SK-N-SH (cell line): ENCODE results near the gene POP4. TPM values are rescaled to one million over a fixed set of nuclear protein-coding genes. Genes with fewer than 3 reads are reported as not detected.

Experiments
- CTCF ChIA-PET: fragments of 300-600, 350-600 bp; formaldehyde crosslinking; extraction: SDS; loops from one replicate; lab custom pipeline; 2021; lab: Yijun Ruan, JAX
- POLR2A ChIA-PET: fragments of 350-600 bp; sonication (Branson Sonifier 250); formaldehyde crosslinking; extraction: SDS; loops from one replicate; lab custom pipeline; 2020; ENCODE audit warnings: antibody characterized with exemption, inconsistent platforms; lab: Yijun Ruan, JAX
- DNase-seq: peaks from one replicate; pipeline ENCODE4 v3.0.0; 2012
- H2AFZ ChIP-seq: fragments of 200-600 bp; sonication (generic); 2 replicates; pipeline ENCODE4 v1.8.1; 2016; ENCODE audit warnings: antibody characterized with exemption, mild to moderate bottlenecking, low read depth
- H3F3A ChIP-seq: fragments of 200-600 bp; sonication (generic); replicated peaks from 2 replicates; pipeline ENCODE3; 2016; ENCODE audit warnings: antibody characterized with exemption, mild to moderate bottlenecking; ENCODE audit not compliant: insufficient read depth
- H3K27ac ChIP-seq, 2 experiments: fragments of 200-500 bp in 1 of 2; fragments of 200-600 bp in 1 of 2; sonication (Bioruptor generic) in 1 of 2; sonication (generic), shearing (Covaris generic) in 1 of 2; 2 replicates each; pipeline versions ENCODE4 v1.5.1 to v1.6.1; 2014 to 2016; ENCODE audit warnings: low read depth in 2 of 2, inconsistent platforms in 1 of 2, low read length in 1 of 2, mild to moderate bottlenecking in 1 of 2, mixed read lengths in 1 of 2
- H3K27me3 ChIP-seq: fragments of 200-600 bp; sonication (generic), shearing (Covaris generic); 2 replicates; pipeline ENCODE4 v1.6.1; 2016; ENCODE audit warnings: mixed run types; ENCODE audit not compliant: insufficient read depth
- H3K36me3 ChIP-seq, 2 experiments: fragments of 200-500 bp in 1 of 2; fragments of 200-600 bp in 1 of 2; sonication (Bioruptor generic) in 1 of 2; sonication (generic) in 1 of 2; replicated peaks in 1 of 2; 2 replicates each; pipeline versions ENCODE3 to v1.5.1; 2014 to 2016; ENCODE audit warnings: low read length in 1 of 2, mild to moderate bottlenecking in 1 of 2; ENCODE audit not compliant: insufficient read depth in 2 of 2, control insufficient read depth in 1 of 2
- H3K4me1 ChIP-seq, 2 experiments: fragments of 200-500 bp in 1 of 2; fragments of 200-600 bp in 1 of 2; sonication (Bioruptor generic) in 1 of 2; sonication (generic), shearing (Covaris generic) in 1 of 2; 2 replicates each; pipeline versions ENCODE4 v1.5.1 to v1.6.1; 2014 to 2016; ENCODE audit warnings: low read depth in 1 of 2, low read length in 1 of 2, mixed run types in 1 of 2; ENCODE audit not compliant: insufficient read depth in 2 of 2, control insufficient read depth in 1 of 2
- H3K4me2 ChIP-seq: fragments of 200-600 bp; sonication (generic), shearing (Covaris generic); 2 replicates; pipeline ENCODE4 v1.6.1; 2017; ENCODE audit warnings: mixed run types
- H3K4me3 ChIP-seq, 2 experiments: fragments of 200-500 bp in 1 of 2; fragments of 200-600 bp in 1 of 2; sonication (Bioruptor generic) in 1 of 2; sonication (generic), shearing (Covaris generic) in 1 of 2; 2 replicates each; pipeline versions ENCODE4 v1.5.1 to v1.8.1; 2014 to 2016; ENCODE audit warnings: low read depth in 2 of 2, inconsistent platforms in 1 of 2, low read length in 1 of 2, mild to moderate bottlenecking in 1 of 2, mixed read lengths in 1 of 2, moderate library complexity in 1 of 2
- H3K79me2 ChIP-seq: fragments of 200-600 bp; sonication (generic); 2 replicates; pipeline ENCODE4 v1.8.1; 2017; ENCODE audit warnings: mild to moderate bottlenecking; ENCODE audit not compliant: insufficient read depth
- H3K9ac ChIP-seq: fragments of 200-600 bp; sonication (generic); 2 replicates; pipeline ENCODE4 v1.6.1; 2017; ENCODE audit warnings: mixed run types
- H3K9me2 ChIP-seq: fragments of 200-600 bp; sonication (generic); 2 replicates; pipeline ENCODE4 v1.6.1; 2017; ENCODE audit warnings: mixed run types
- H3K9me3 ChIP-seq: fragments of 200-600 bp; sonication (generic); 2 replicates; pipeline ENCODE4 v1.6.1; 2017; ENCODE audit warnings: mixed run types, mild to moderate bottlenecking, moderate library complexity
- H4K20me1 ChIP-seq: fragments of 200-600 bp; sonication (generic); 2 replicates; pipeline ENCODE4 v1.6.1; 2017; ENCODE audit warnings: mild to moderate bottlenecking, mixed run types; ENCODE audit not compliant: insufficient read depth
- ELF1 ChIP-seq: IDR thresholded peaks from 2 replicates; pipeline ENCODE4 v1.4.0; 2012
- GATA2 ChIP-seq: sonication (generic); formaldehyde crosslinking; IDR thresholded peaks from 2 replicates; pipeline ENCODE4 v1.5.0; 2020; ENCODE audit warnings: mild to moderate bottlenecking, missing genetic modification reagents
- IRF3 ChIP-seq: fragments of 150-350 bp; IDR thresholded peaks from 2 replicates; pipeline ENCODE4 v1.6.1; 2016; ENCODE audit warnings: mild to moderate bottlenecking, low read depth, low read length
- MEF2A ChIP-seq: IDR thresholded peaks from 2 replicates; pipeline ENCODE4 v1.4.0; 2012; ENCODE audit warnings: low read depth, borderline replicate concordance
- PBX3 ChIP-seq: IDR thresholded peaks from 2 replicates; pipeline ENCODE4; 2012
- POLR2AphosphoS5 ChIP-seq: IDR thresholded peaks from 2 replicates; pipeline ENCODE4 v1.6.1; 2012; ENCODE audit warnings: low read depth, low read length
- RAD21 ChIP-seq: IDR thresholded peaks from 2 replicates; pipeline ENCODE4 v1.6.1; 2012; ENCODE audit warnings: mild to moderate bottlenecking, low read length
- REST ChIP-seq: IDR thresholded peaks from 2 replicates; pipeline ENCODE4 v1.6.1; 2012; ENCODE audit warnings: mild to moderate bottlenecking, low read depth, low read length, moderate library complexity
- RFX5 ChIP-seq: IDR thresholded peaks from 2 replicates; pipeline ENCODE4 v1.6.1; 2012; ENCODE audit warnings: mild to moderate bottlenecking, improper control_type of control experiment, low read length
- SIN3A ChIP-seq: IDR thresholded peaks from 2 replicates; pipeline ENCODE4 v1.6.1; 2012; ENCODE audit warnings: low read depth, mild to moderate bottlenecking, low read length, moderate library complexity, borderline replicate concordance
- SMC3 ChIP-seq: IDR thresholded peaks from 2 replicates; pipeline ENCODE4 v1.6.1; 2012; ENCODE audit warnings: low read depth, low read length, improper control_type of control experiment
- TAF1 ChIP-seq: IDR thresholded peaks from 2 replicates; pipeline ENCODE4 v1.6.1; 2012; ENCODE audit warnings: low read depth, mild to moderate bottlenecking, low read length, moderate library complexity, borderline replicate concordance
- TCF12 ChIP-seq: IDR thresholded peaks from 2 replicates; pipeline ENCODE4 v1.4.0; 2012
- WGBS: methylation state at CpG from one replicate; pipeline ENCODE4 v1.1.6; 2017; ENCODE audit warnings: low lambda C conversion rate; 5-methylcytosine and 5-hydroxymethylcytosine counted together
- polyA plus RNA-seq, 3 experiments: library from polyadenylated mRNA; depleted of rRNA; stranded (reverse); fragments of >200 nt; gene quantifications; 2 replicates each; pipeline ENCODE4 v1.2.3, GENCODE V29; 2012
- TF ChIP-seq, protein P1 (sequence below): IDR thresholded peaks from 2 replicates; pipeline ENCODE4 v1.4.0; 2012; ENCODE audit warnings: low read depth, borderline replicate concordance

Gene POP4
- polyA plus RNA-seq, 1 of the 3 experiments (the other 2 are of a cell fraction), result 75.4 TPM

- peak; percentile 59 for DNase-seq
Measured at GRCh38 chr19:29622166-29623070, 16.3 kb downstream of the POP4 start.

DNA sequence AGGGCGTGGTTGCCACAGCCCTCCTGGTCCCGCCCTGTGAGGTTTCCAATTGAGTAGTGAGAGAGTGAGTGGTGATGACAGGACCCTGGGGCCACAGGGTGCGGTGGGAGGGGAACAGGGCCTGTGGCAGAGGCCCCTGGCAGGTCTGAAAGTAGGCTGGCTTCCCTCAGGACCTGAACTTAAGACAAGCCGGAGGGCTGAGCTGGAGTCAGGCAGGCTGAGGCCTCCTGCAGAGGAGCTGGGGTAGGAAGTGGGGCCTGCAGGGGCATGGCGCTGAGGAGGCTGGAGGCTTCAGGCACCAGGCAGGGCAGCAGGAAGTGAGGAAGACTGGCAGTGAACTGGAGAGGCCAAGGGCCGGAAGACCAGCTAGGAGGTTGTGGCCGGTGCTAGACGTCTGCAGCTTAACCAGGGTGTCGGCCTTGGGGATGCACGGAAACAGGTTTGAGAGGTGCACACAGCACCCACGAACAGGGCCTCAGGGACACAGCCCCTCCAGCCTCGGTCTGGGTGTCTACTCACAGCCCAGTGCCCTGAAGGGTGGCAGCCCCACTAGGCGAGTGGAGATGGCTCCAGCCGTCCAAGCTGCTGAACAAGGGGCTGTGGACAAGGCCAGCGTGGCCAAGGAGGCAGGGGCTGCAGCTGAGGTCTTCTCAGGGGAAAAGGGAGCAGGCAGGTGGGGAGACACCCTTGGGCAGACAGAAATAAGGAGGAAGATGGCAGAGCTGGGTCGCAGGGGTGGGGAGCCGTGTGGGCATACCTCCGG lies 17.8 kb downstream of the POP4 start:
- no peak overlapping the region for H3K4me3 ChIP-seq
- no peaks in the 10 kb centered on the region for H3K36me3 ChIP-seq
- CTCF ChIA-PET, result interaction anchor here (1.4 to 3.1 kb wide), 2 partner anchors 14 to 92 kb away, joined by 5 to 23 read pairs; no protein-coding TSS in a partner anchor
- H4K20me1 ChIP-seq, result no peaks in the 10 kb centered on the region
- H3F3A ChIP-seq, result no peaks in the 10 kb centered on the region
- WGBS, result 61% methylated on average over 18 of the region's 18 CpGs
- no peaks in the 10 kb centered on the region for H3K9me2 ChIP-seq
- no peak overlapping the region for H3K9ac ChIP-seq
- H3K27me3 ChIP-seq, result no peaks in the 10 kb centered on the region; the same call in 1 of the 2 replicates
- POLR2A ChIA-PET, result interaction anchor here (0.7 kb wide), 1 partner anchor 344 kb away, joined by 4 read pairs; no protein-coding TSS in a partner anchor
- no peaks in the 10 kb centered on the region for H3K79me2 ChIP-seq
- H3K27ac ChIP-seq, result no peak overlapping the region
- H3K4me1 ChIP-seq, result no peaks in the 10 kb centered on the region
- no peak for DNase-seq
- H3K9me3 ChIP-seq, result no peaks in the 10 kb centered on the region
- H2AFZ ChIP-seq, result no peak overlapping the region
- H3K4me2 ChIP-seq, result no peak overlapping the region
- TF ChIP-seq SIN3A (no peak), RFX5 (no peak), ELF1 (no peak), SMC3 (no peak), TAF1 (no peak), RAD21 (no peak), TCF12 (no peak), MEF2A (no peak), PBX3 (no peak), IRF3 (no peak), POLR2AphosphoS5 (no peak)
- TF ChIP-seq, protein P1, sequence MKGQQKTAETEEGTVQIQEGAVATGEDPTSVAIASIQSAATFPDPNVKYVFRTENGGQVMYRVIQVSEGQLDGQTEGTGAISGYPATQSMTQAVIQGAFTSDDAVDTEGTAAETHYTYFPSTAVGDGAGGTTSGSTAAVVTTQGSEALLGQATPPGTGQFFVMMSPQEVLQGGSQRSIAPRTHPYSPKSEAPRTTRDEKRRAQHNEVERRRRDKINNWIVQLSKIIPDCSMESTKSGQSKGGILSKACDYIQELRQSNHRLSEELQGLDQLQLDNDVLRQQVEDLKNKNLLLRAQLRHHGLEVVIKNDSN, result no peak

More at GRCh38 chr19:29622166-29623070, 16.3 kb downstream of the POP4 start:
- Histone ChIP-seq H3K27me3 (no peaks in the 10 kb centered on the region; the same call in 1 of the 2 replicates), H3F3A (no peaks in the 10 kb centered on the region), H3K9me3 (no peaks in the 10 kb centered on the region), H3K79me2 (no peaks in the 10 kb centered on the region), H3K27ac (no peak overlapping the region), H3K9ac (no peak overlapping the region), H3K4me2 (no peak overlapping the region), H2AFZ (no peak overlapping the region), H3K4me3 (no peak overlapping the region), H4K20me1 (no peaks in the 10 kb centered on the region), H3K9me2 (no peaks in the 10 kb centered on the region), H3K36me3 (no peaks in the 10 kb centered on the region), H3K4me1 (no peaks in the 10 kb centered on the region)
- TF ChIP-seq GATA2 (CRISPR knock-in tag), result no peak
- peak; percentile 59; the same call in 1 of the 2 replicates for TF ChIP-seq REST
- ChIA-PET POLR2A (no interaction called here), CTCF (interaction anchor here (1.4 to 3.1 kb wide), 3 partner anchors 12 to 47 kb away, joined by 3 to 23 read pairs (median 9); no protein-coding TSS in a partner anchor)
- WGBS, result 47% methylated on average over 19 of the region's 23 CpGs
